Measurements from ENCODE around the gene SPOCK1. TPM values are rescaled to one million over a fixed set of nuclear protein-coding genes. Genes with fewer than 3 reads are reported as not detected.
"Not testable (repeated sequence)": the region's sequence is repeated elsewhere in the genome, so short reads cannot be mapped to it uniquely, and the experiment has no call there.

The SPOCK1 gene
- total RNA-seq, 1 experiment from 2014 or later, result 0.27 TPM

DNA sequence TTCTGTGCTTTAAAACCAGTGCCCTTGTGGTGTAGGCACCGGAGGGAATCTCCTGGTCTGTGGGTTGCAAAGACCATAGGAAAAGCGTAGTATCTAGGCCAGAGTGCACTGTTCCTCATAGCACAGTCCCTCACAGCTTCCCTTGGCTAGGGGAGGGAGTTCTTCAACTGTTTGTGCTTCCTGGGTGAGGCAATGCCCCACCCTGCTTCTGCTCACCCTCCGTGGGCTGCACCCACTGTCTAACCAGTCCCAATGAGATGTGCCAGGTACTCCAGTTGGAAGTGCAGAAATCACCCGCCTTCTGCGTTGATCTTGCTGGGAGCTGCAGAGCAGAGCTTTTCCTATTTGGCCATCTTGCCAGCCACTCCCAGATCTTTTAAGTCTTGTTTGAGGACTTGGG, 545.0 kb downstream of the SPOCK1 start:
- H2AFZ ChIP-seq (ENCODE audit: low read depth, low read length, poor library complexity, severe bottlenecking); intact Hi-C loops (cut with micrococcal nuclease); H3K27ac ChIP-seq (ENCODE audit: low read depth, low read length); BruUV-seq (replicated peaks); H4K20me1 ChIP-seq (ENCODE audit: insufficient read depth); DNase-seq (ENCODE audit: low read depth, low spot score); H3K9ac ChIP-seq (ENCODE audit: low read length); CTCF ChIA-PET; H3K4me2 ChIP-seq (ENCODE audit: low read length); H3K36me3 ChIP-seq (ENCODE audit: control insufficient read depth in 1 of 2, insufficient read depth in 2 of 2, low read length in 2 of 2); H3K9me3 ChIP-seq (ENCODE audit: control insufficient read depth in 1 of 2, insufficient read depth in 1 of 2, low read depth in 1 of 2, low read length in 2 of 2); H3K4me1 ChIP-seq (ENCODE audit: control insufficient read depth in 1 of 2, insufficient read depth in 2 of 2, low read length in 2 of 2); POLR2A ChIA-PET; RAD21 ChIA-PET (ENCODE audit: low non-redundant PET in 1 of 2, low total read pairs in 2 of 2, uncharacterized antibody in 2 of 2, unreplicated experiment in 2 of 2); H3K4me3 ChIP-seq (replicated peaks in 1 of 2; ENCODE audit: low read depth in 1 of 2, low read length in 2 of 2); ATAC-seq; H3K27me3 ChIP-seq (ENCODE audit: insufficient read depth, low read length); H3K9me2 ChIP-seq (ENCODE audit: insufficient read depth); H3K79me2 ChIP-seq (ENCODE audit: insufficient read depth, low read length): not testable (repeated sequence)

DNA sequence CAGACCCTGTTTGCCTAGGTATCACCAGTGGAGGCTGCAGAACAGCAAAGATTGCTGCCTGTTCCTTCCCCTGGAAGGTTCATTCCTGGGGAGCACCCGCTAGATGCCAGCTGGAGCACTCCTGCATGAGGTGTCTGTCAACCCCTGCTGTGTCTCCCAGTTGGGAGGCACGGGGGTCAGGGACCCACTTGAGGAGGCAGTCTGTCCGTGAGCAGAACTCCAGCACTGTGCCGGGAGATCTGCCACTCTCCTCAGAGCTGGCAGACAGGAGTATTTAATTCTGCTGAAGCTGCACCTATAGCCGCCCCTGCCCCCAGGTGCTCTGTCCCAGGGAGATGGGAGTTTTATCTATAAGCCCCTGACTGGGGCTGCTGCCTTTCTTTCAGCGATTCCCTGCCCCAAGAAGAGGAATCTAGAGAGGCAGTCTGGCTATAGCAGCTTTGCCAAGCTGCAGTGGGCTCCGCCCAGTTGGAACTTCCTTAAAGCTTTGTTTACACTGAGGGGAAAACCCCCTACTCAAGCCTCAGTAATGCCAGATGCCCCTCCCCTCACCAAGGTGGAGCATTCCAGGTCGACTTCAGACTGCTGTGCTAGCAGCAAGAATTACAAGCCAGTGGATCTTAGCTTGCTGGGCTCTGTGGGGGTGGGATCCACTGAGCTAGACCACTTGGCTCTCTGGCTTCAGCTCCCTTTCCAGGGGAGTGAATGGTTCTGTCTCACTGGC, 545.6 kb downstream of the SPOCK1 start:
- RAD21 ChIA-PET (ENCODE audit: low non-redundant PET in 1 of 2, low total read pairs in 2 of 2, uncharacterized antibody in 2 of 2, unreplicated experiment in 2 of 2); H3K27me3 ChIP-seq (ENCODE audit: insufficient read depth, low read length); H3K36me3 ChIP-seq (ENCODE audit: control insufficient read depth in 1 of 2, insufficient read depth in 2 of 2, low read length in 2 of 2); H4K20me1 ChIP-seq (ENCODE audit: insufficient read depth); intact Hi-C loops (cut with micrococcal nuclease); H3K4me1 ChIP-seq (ENCODE audit: control insufficient read depth in 1 of 2, insufficient read depth in 2 of 2, low read length in 2 of 2); H3K79me2 ChIP-seq (ENCODE audit: insufficient read depth, low read length); H3K9me3 ChIP-seq (ENCODE audit: control insufficient read depth in 1 of 2, insufficient read depth in 1 of 2, low read depth in 1 of 2, low read length in 2 of 2); H3K4me3 ChIP-seq (replicated peaks in 1 of 2; ENCODE audit: low read depth in 1 of 2, low read length in 2 of 2); CTCF ChIA-PET; ATAC-seq; BruUV-seq (replicated peaks); H2AFZ ChIP-seq (ENCODE audit: low read depth, low read length, poor library complexity, severe bottlenecking); DNase-seq (ENCODE audit: low read depth, low spot score); H3K4me2 ChIP-seq (ENCODE audit: low read length); H3K9ac ChIP-seq (ENCODE audit: low read length); H3K27ac ChIP-seq (ENCODE audit: low read depth, low read length); POLR2A ChIA-PET; H3K9me2 ChIP-seq (ENCODE audit: insufficient read depth): not testable (repeated sequence)

DNA sequence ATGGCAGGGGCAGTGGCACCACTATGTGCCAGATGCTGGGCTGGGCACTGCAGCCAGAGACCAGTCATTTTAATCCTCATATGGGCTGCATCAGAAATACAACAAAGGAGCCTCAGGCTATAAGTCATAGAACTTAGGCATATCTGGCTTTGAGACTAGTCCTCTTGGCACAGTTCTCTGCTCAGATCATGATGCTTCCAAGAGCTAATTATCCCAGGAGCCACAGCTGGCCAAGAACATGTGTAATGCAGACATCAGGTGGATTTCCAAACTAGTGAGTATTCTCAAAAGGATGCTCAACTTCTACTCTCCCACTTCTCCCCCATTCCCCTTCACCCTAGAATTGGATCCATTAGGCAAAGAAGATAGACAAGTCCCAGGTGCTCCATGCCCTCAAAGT, 571.6 kb downstream of the SPOCK1 start:
- no peak overlapping the region for H3K9ac ChIP-seq (ENCODE audit: low read length)
- no TSS peak for BruUV-seq (replicated peaks)
- ATAC-seq (no peak), DNase-seq (ENCODE audit: low read depth, low spot score) (no peak)
- H3K4me1 ChIP-seq (ENCODE audit: control insufficient read depth in 1 of 2, insufficient read depth in 2 of 2, low read length in 2 of 2), result no peaks in the 10 kb centered on the region
- intact Hi-C loops (cut with micrococcal nuclease), result no loop called here
- H3K36me3 ChIP-seq (ENCODE audit: control insufficient read depth in 1 of 2, insufficient read depth in 2 of 2, low read length in 2 of 2), result no peaks in the 10 kb centered on the region
- no peak overlapping the region for H3K4me2 ChIP-seq (ENCODE audit: low read length)
- H2AFZ ChIP-seq (ENCODE audit: low read depth, low read length, poor library complexity, severe bottlenecking), result no peak overlapping the region
- H3K9me2 ChIP-seq (ENCODE audit: insufficient read depth), result no peaks in the 10 kb centered on the region
- no peaks in the 10 kb centered on the region for H3K9me3 ChIP-seq (ENCODE audit: control insufficient read depth in 1 of 2, insufficient read depth in 1 of 2, low read depth in 1 of 2, low read length in 2 of 2)
- no peak overlapping the region for H3K27ac ChIP-seq (ENCODE audit: low read depth, low read length)
- H4K20me1 ChIP-seq (ENCODE audit: insufficient read depth), result no peaks in the 10 kb centered on the region
- ChIA-PET RAD21 (ENCODE audit: low non-redundant PET in 1 of 2, low total read pairs in 2 of 2, uncharacterized antibody in 2 of 2, unreplicated experiment in 2 of 2) (no interaction called here), POLR2A (no interaction called here), CTCF (no interaction called here)
- peaks cover 11% of the 10 kb centered on the region; the same call in 1 of the 2 replicates for H3K27me3 ChIP-seq (ENCODE audit: insufficient read depth, low read length)
- no peak overlapping the region for H3K4me3 ChIP-seq (replicated peaks in 1 of 2; ENCODE audit: low read depth in 1 of 2, low read length in 2 of 2)
- no peaks in the 10 kb centered on the region for H3K79me2 ChIP-seq (ENCODE audit: insufficient read depth, low read length)
- TF ChIP-seq SP1 (IDR thresholded peaks at IDR 0.05; ENCODE audit: low read depth), result no peak
- TF ChIP-seq, protein P1, sequence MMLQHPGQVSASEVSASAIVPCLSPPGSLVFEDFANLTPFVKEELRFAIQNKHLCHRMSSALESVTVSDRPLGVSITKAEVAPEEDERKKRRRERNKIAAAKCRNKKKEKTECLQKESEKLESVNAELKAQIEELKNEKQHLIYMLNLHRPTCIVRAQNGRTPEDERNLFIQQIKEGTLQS (IDR thresholded peaks at IDR 0.05), result no peak
- TF ChIP-seq POLR2A (IDR thresholded peaks at IDR 0.05; ENCODE audit: borderline replicate concordance, extremely low read depth, insufficient read depth, insufficient read length), result no peak
- no peak for TF ChIP-seq RAD21 (IDR thresholded peaks at IDR 0.05; ENCODE audit: low read depth)
- no peak for TF ChIP-seq FOSL1 (IDR thresholded peaks at IDR 0.05; ENCODE audit: low read depth)
- no peak for TF ChIP-seq EZH2phosphoT487 (IDR thresholded peaks at IDR 0.05; ENCODE audit: borderline replicate concordance)
- TF ChIP-seq, protein P2, sequence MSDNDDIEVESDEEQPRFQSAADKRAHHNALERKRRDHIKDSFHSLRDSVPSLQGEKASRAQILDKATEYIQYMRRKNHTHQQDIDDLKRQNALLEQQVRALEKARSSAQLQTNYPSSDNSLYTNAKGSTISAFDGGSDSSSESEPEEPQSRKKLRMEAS (IDR thresholded peaks at IDR 0.05), result no peak
- no peak for TF ChIP-seq YY1 (IDR thresholded peaks at IDR 0.05; ENCODE audit: extremely low read depth, insufficient replicate concordance, low read depth, low read length)
- TF ChIP-seq CEBPB (IDR thresholded peaks at IDR 0.05; ENCODE audit: low read depth), result no peak
- TF ChIP-seq, protein P3, sequence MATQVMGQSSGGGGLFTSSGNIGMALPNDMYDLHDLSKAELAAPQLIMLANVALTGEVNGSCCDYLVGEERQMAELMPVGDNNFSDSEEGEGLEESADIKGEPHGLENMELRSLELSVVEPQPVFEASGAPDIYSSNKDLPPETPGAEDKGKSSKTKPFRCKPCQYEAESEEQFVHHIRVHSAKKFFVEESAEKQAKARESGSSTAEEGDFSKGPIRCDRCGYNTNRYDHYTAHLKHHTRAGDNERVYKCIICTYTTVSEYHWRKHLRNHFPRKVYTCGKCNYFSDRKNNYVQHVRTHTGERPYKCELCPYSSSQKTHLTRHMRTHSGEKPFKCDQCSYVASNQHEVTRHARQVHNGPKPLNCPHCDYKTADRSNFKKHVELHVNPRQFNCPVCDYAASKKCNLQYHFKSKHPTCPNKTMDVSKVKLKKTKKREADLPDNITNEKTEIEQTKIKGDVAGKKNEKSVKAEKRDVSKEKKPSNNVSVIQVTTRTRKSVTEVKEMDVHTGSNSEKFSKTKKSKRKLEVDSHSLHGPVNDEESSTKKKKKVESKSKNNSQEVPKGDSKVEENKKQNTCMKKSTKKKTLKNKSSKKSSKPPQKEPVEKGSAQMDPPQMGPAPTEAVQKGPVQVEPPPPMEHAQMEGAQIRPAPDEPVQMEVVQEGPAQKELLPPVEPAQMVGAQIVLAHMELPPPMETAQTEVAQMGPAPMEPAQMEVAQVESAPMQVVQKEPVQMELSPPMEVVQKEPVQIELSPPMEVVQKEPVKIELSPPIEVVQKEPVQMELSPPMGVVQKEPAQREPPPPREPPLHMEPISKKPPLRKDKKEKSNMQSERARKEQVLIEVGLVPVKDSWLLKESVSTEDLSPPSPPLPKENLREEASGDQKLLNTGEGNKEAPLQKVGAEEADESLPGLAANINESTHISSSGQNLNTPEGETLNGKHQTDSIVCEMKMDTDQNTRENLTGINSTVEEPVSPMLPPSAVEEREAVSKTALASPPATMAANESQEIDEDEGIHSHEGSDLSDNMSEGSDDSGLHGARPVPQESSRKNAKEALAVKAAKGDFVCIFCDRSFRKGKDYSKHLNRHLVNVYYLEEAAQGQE (IDR thresholded peaks at IDR 0.05; ENCODE audit: low read depth), result no peak
- no peak for TF ChIP-seq CBX3 (IDR thresholded peaks at IDR 0.05; ENCODE audit: low read depth)

All from HCT116 (cell line).